Measurements from ENCODE around the gene CLIC6.

CLIC6 gene

GRCh38 chr21:34671891-34672290 is 3.1 kb downstream of the CLIC6 start:
- H3K4me2 ChIP-seq (ENCODE audit: low read depth, low read length): no peak overlapping the region
- H3K9me2 ChIP-seq (replicated peaks; ENCODE audit: insufficient read depth, low read length): no peaks in the 10 kb centered on the region
- no peak for DNase-seq
- H3K9ac ChIP-seq (ENCODE audit: low read length): no peak overlapping the region
- no peaks in the 10 kb centered on the region for H3F3A ChIP-seq (ENCODE audit: insufficient read depth, low read length)
- no peak overlapping the region for H3K27ac ChIP-seq (ENCODE audit: low read length)
- H3K9me3 ChIP-seq (replicated peaks; ENCODE audit: insufficient read depth, low read length): no peaks in the 10 kb centered on the region
- TF ChIP-seq CTCF (IDR thresholded peaks at IDR 0.05; ENCODE audit: low read length) (no peak), EZH2phosphoT487 (IDR thresholded peaks at IDR 0.05; ENCODE audit: low read length) (no peak), EZH2 (optimal IDR thresholded peaks at IDR 0.05; ENCODE audit: low read depth, low read length) (no peak)
- H4K20me1 ChIP-seq (ENCODE audit: insufficient read depth, low read length): no peaks in the 10 kb centered on the region
- no peaks in the 10 kb centered on the region for H3K36me3 ChIP-seq (replicated peaks; ENCODE audit: insufficient read depth, low read length)
- no peak overlapping the region for H2AFZ ChIP-seq (ENCODE audit: low read length)
- H3K79me2 ChIP-seq (ENCODE audit: low read length): no peaks in the 10 kb centered on the region
- H3K27me3 ChIP-seq (replicated peaks; ENCODE audit: insufficient read depth, low read length): peaks cover 8% of the 10 kb centered on the region
- H3K4me1 ChIP-seq (ENCODE audit: low read length): no peaks in the 10 kb centered on the region
- H3K4me3 ChIP-seq (ENCODE audit: low read length): no peak overlapping the region

- Histone ChIP-seq H3K9me3 (replicated peaks; ENCODE audit: insufficient read depth, low read length) (no peaks in the 10 kb centered on the region), H3K9me2 (replicated peaks; ENCODE audit: insufficient read depth, low read length) (no peaks in the 10 kb centered on the region), H3K4me2 (ENCODE audit: low read depth, low read length) (no peak overlapping the region), H3K27ac (ENCODE audit: low read length) (no peak overlapping the region), H3K4me3 (ENCODE audit: low read length) (no peak overlapping the region), H3K36me3 (replicated peaks; ENCODE audit: insufficient read depth, low read length) (no peaks in the 10 kb centered on the region), H3K9ac (ENCODE audit: low read length) (no peak overlapping the region), H3K27me3 (replicated peaks; ENCODE audit: insufficient read depth, low read length) (peaks cover 8% of the 10 kb centered on the region), H4K20me1 (ENCODE audit: insufficient read depth, low read length) (no peaks in the 10 kb centered on the region), H3K4me1 (ENCODE audit: low read length) (no peaks in the 10 kb centered on the region), H3K79me2 (ENCODE audit: low read length) (no peaks in the 10 kb centered on the region), H2AFZ (ENCODE audit: low read length) (no peak overlapping the region), H3F3A (ENCODE audit: insufficient read depth, low read length) (no peaks in the 10 kb centered on the region)
- DNase-seq: no peak
- TF ChIP-seq EZH2 (optimal IDR thresholded peaks at IDR 0.05; ENCODE audit: low read depth, low read length) (no peak), CTCF (IDR thresholded peaks at IDR 0.05; ENCODE audit: low read length) (no peak), EZH2phosphoT487 (IDR thresholded peaks at IDR 0.05; ENCODE audit: low read length) (no peak)
Measured at GRCh38 chr21:34673006-34673405, 4.2 kb downstream of the CLIC6 start.

- Histone ChIP-seq H3K27ac (ENCODE audit: low read length) (no peak overlapping the region), H3K9me2 (replicated peaks; ENCODE audit: insufficient read depth, low read length) (no peaks in the 10 kb centered on the region), H3K9ac (ENCODE audit: low read length) (no peak overlapping the region), H3F3A (ENCODE audit: insufficient read depth, low read length) (no peaks in the 10 kb centered on the region), H2AFZ (ENCODE audit: low read length) (no peak overlapping the region), H3K9me3 (replicated peaks; ENCODE audit: insufficient read depth, low read length) (no peaks in the 10 kb centered on the region), H3K79me2 (ENCODE audit: low read length) (no peaks in the 10 kb centered on the region), H3K4me3 (ENCODE audit: low read length) (no peak overlapping the region), H3K27me3 (replicated peaks; ENCODE audit: insufficient read depth, low read length) (peaks cover 8% of the 10 kb centered on the region), H3K4me1 (ENCODE audit: low read length) (no peaks in the 10 kb centered on the region), H3K36me3 (replicated peaks; ENCODE audit: insufficient read depth, low read length) (no peaks in the 10 kb centered on the region), H3K4me2 (ENCODE audit: low read depth, low read length) (no peak overlapping the region), H4K20me1 (ENCODE audit: insufficient read depth, low read length) (no peaks in the 10 kb centered on the region)
- DNase-seq: no peak
- TF ChIP-seq EZH2 (optimal IDR thresholded peaks at IDR 0.05; ENCODE audit: low read depth, low read length) (no peak), EZH2phosphoT487 (IDR thresholded peaks at IDR 0.05; ENCODE audit: low read length) (no peak)
Measured at GRCh38 chr21:34674468-34674867, 5.7 kb downstream of the CLIC6 start.

GRCh38 chr21:34675871-34676270 is 7.1 kb downstream of the CLIC6 start:
- no peaks in the 10 kb centered on the region for H3K9me2 ChIP-seq (replicated peaks; ENCODE audit: insufficient read depth, low read length)
- no peaks in the 10 kb centered on the region; the same call in 1 of the 2 replicates for H3K27me3 ChIP-seq (replicated peaks; ENCODE audit: insufficient read depth, low read length)
- no peak for TF ChIP-seq CTCF (IDR thresholded peaks at IDR 0.05; ENCODE audit: low read length)
- no peak overlapping the region for H3K9ac ChIP-seq (ENCODE audit: low read length)
- no peaks in the 10 kb centered on the region for H3F3A ChIP-seq (ENCODE audit: insufficient read depth, low read length)
- H3K36me3 ChIP-seq (replicated peaks; ENCODE audit: insufficient read depth, low read length): no peaks in the 10 kb centered on the region
- H3K4me2 ChIP-seq (ENCODE audit: low read depth, low read length): no peak overlapping the region
- no peaks in the 10 kb centered on the region for H4K20me1 ChIP-seq (ENCODE audit: insufficient read depth, low read length)
- no peaks in the 10 kb centered on the region for H3K79me2 ChIP-seq (ENCODE audit: low read length)
- no peaks in the 10 kb centered on the region for H3K9me3 ChIP-seq (replicated peaks; ENCODE audit: insufficient read depth, low read length)
- no peak for DNase-seq
- H3K4me3 ChIP-seq (ENCODE audit: low read length): no peak overlapping the region
- no peaks in the 10 kb centered on the region for H3K4me1 ChIP-seq (ENCODE audit: low read length)
- no peak overlapping the region for H3K27ac ChIP-seq (ENCODE audit: low read length)
- H2AFZ ChIP-seq (ENCODE audit: low read length): no peak overlapping the region
